HG03039 (cell line): ENCODE data around the gene BACE1.
"Not testable (repeated sequence)": the region's sequence is repeated elsewhere in the genome, so short reads cannot be mapped to it uniquely, and the experiment has no call there.

Experiments used
- ATAC-seq: cut with Tn5 transposase; IDR thresholded peaks from one replicate; pipeline ENCODE4 v1.9.1; 2021; ENCODE audit warnings: mild to moderate bottlenecking, moderate library complexity; ENCODE audit not compliant: unreplicated experiment

Gene BACE1

GRCh38 chr11:117316197-117316961, at the start of gene BACE1:
BACE1 (minus strand) TSS chr11:117316256; CDS start chr11:117315795, 461 bp downstream.
- ATAC-seq: no peak

GRCh38 chr11:117361432-117361831, 45.4 kb upstream of the BACE1 start:
- ATAC-seq: no peak

GRCh38 chr11:117356126-117356890, 40.3 kb upstream of the BACE1 start:
- no peak for ATAC-seq

- no peak for ATAC-seq
Measured at GRCh38 chr11:117354550-117354949, 38.5 kb upstream of the BACE1 start.

GRCh38 chr11:117345039-117345438, 29.0 kb upstream of the BACE1 start:
- no peak for ATAC-seq

- no peak for ATAC-seq
Measured at GRCh38 chr11:117337076-117337475, 21.0 kb upstream of the BACE1 start.

GRCh38 chr11:117335399-117335798, 19.3 kb upstream of the BACE1 start:
- ATAC-seq: no peak

GRCh38 chr11:117334896-117335295, 18.8 kb upstream of the BACE1 start:
- no peak for ATAC-seq

- no peak for ATAC-seq
Measured at GRCh38 chr11:117333917-117334316, 17.9 kb upstream of the BACE1 start.

- no peak for ATAC-seq
Measured at GRCh38 chr11:117332843-117333242, 16.8 kb upstream of the BACE1 start.

GRCh38 chr11:117328375-117329010, 12.4 kb upstream of the BACE1 start:
- ATAC-seq: no peak

GRCh38 chr11:117327567-117328374, 11.7 kb upstream of the BACE1 start, which contains the start of gene CEP164:
CEP164 (plus strand) TSS chr11:117327854; CDS start chr11:117338587, 10,733 bp downstream.
- peak; percentile 92 for ATAC-seq

- not testable (repeated sequence) for ATAC-seq
Measured at GRCh38 chr11:117327255-117327566, 11.2 kb upstream of the BACE1 start.

- no peak for ATAC-seq
Measured at GRCh38 chr11:117319214-117319840, 3.3 kb upstream of the BACE1 start.

GRCh38 chr11:117318738-117319137, 2.7 kb upstream of the BACE1 start:
- no peak for ATAC-seq

GRCh38 chr11:117315285-117316196, 515 bp downstream of the BACE1 start:
- no peak for ATAC-seq

- ATAC-seq: no peak
Measured at GRCh38 chr11:117314840-117315239, 1.2 kb downstream of the BACE1 start.

GRCh38 chr11:117313828-117314768, 2.0 kb downstream of the BACE1 start:
- ATAC-seq: no peak
